Panc1 (cell line): ENCODE measurements around the gene VEZT.

ENCODE experiments used
- POLR2AphosphoS5 ChIP-seq: IDR thresholded peaks from 2 replicates; pipeline ENCODE4 v1.6.1; 2012; ENCODE audit warnings: mild to moderate bottlenecking, low read depth, low read length, moderate library complexity
- REST ChIP-seq, 2 experiments: IDR thresholded peaks; 2 replicates each; pipeline ENCODE4 v1.6.1; 2011 to 2012; ENCODE audit warnings: low read depth in 2 of 2, control low read depth in 1 of 2, low read length in 1 of 2, mild to moderate bottlenecking in 1 of 2, moderate library complexity in 1 of 2; ENCODE audit not compliant: insufficient read depth in 1 of 2
- TCF7L2 ChIP-seq: IDR thresholded peaks from 2 replicates; pipeline ENCODE4 v1.6.1; 2011; ENCODE audit warnings: mild to moderate bottlenecking, low read depth, low read length, inconsistent platforms
- TF ChIP-seq, protein P1 (sequence below): fragments of 450-650 bp; IDR thresholded peaks from 2 replicates; pipeline ENCODE4 v1.5.1; 2017; ENCODE audit warnings: mild to moderate bottlenecking

- TF ChIP-seq, protein P1, sequence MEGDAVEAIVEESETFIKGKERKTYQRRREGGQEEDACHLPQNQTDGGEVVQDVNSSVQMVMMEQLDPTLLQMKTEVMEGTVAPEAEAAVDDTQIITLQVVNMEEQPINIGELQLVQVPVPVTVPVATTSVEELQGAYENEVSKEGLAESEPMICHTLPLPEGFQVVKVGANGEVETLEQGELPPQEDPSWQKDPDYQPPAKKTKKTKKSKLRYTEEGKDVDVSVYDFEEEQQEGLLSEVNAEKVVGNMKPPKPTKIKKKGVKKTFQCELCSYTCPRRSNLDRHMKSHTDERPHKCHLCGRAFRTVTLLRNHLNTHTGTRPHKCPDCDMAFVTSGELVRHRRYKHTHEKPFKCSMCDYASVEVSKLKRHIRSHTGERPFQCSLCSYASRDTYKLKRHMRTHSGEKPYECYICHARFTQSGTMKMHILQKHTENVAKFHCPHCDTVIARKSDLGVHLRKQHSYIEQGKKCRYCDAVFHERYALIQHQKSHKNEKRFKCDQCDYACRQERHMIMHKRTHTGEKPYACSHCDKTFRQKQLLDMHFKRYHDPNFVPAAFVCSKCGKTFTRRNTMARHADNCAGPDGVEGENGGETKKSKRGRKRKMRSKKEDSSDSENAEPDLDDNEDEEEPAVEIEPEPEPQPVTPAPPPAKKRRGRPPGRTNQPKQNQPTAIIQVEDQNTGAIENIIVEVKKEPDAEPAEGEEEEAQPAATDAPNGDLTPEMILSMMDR: no peak
- TF ChIP-seq REST (IDR thresholded peaks at IDR 0.05; ENCODE audit: insufficient read depth in 1 of 2, low read depth in 2 of 2, low read length in 1 of 2) (no peak), POLR2AphosphoS5 (no peak), TCF7L2 (no peak)
Measured at GRCh38 chr12:95230313-95230712, 12.7 kb downstream of the VEZT start.
